Right cardiac atrium (tissue), 5 donors: ENCODE results near the gene NEU1. TPM values are rescaled to one million over a fixed set of nuclear protein-coding genes. Genes with fewer than 3 reads are reported as not detected.
"Not testable (repeated sequence)": the region's sequence is repeated elsewhere in the genome, so short reads cannot be mapped to it uniquely, and the experiment has no call there.

Experiments
- ATAC-seq, 2 donors: fragments of 200-7000 bp; cut with Tn5 transposase; one replicate each; pipeline versions ENCODE4 v1.8.0 to v1.9.1; 2020; ENCODE audit warnings: moderate library complexity in 2 of 2, mild to moderate bottlenecking in 1 of 2
- DNase-seq, 3 donors: peaks; one replicate each; pipeline ENCODE4 v3.0.0-alpha.2; 2020
- H3K27ac ChIP-seq: one replicate; pipeline ENCODE4 v1.5.1; 2013; ENCODE audit warnings: mild to moderate bottlenecking, low read length, control low read depth, moderate library complexity
- H3K27me3 ChIP-seq: one replicate; pipeline ENCODE4 v1.6.1; 2013; ENCODE audit not compliant: control insufficient read depth, insufficient read depth
- H3K4me1 ChIP-seq: one replicate; pipeline ENCODE4 v1.6.1; 2013; ENCODE audit warnings: low read length; ENCODE audit not compliant: control insufficient read depth, insufficient read depth
- H3K4me3 ChIP-seq: one replicate; pipeline ENCODE4 v1.5.1; 2013; ENCODE audit warnings: low read length, control low read depth
- H3K9me3 ChIP-seq: one replicate; pipeline ENCODE4 v1.6.1; 2013; ENCODE audit warnings: low read length; ENCODE audit not compliant: control insufficient read depth
- WGBS: extraction: QIAGEN DNeasy Blood & Tissue Kit; methylation state at CpG from one replicate; pipeline ENCODE4 v1.1.7; 2013; 5-methylcytosine and 5-hydroxymethylcytosine counted together
- intact Hi-C, 4 donors: fragments of 100-400 bp; cut with DNase I; formaldehyde crosslinking; loops; one replicate each; pipeline versions ENCODE4 v1.11.0 to v1.14.0; 2022 to 2023
- polyA plus RNA-seq: library from polyadenylated mRNA; stranded (reverse); fragments of 200-250 nt; gene quantifications from one replicate; pipeline ENCODE4 v1.2.3, GENCODE V29; 2013
- total RNA-seq, 4 donors: library from RNA; stranded (reverse); fragmentation: NEBNext Ultra II Directional; extraction: Animal tissue kit (Norgen Biotek cat#: 25700); gene quantifications; one replicate each; pipeline ENCODE4 v1.2.1, GENCODE V29; 2021
- donor health status: healthy with polysubstance abuse.
- donor health status: DM: no; HTN: yes; CAD: no.
- donor health status: DM: no; HTN: no; CAD: no.
- donor health status: DM: no; HTN: yes; CAD: no; lungs with severe emphysema.
- donor health status: DM: yes; HTN: yes; CAD: no.

Gene NEU1
- total and polyA plus RNA-seq, 5 donors: 18.5 to 28.2 (median 24.8) TPM

DNA sequence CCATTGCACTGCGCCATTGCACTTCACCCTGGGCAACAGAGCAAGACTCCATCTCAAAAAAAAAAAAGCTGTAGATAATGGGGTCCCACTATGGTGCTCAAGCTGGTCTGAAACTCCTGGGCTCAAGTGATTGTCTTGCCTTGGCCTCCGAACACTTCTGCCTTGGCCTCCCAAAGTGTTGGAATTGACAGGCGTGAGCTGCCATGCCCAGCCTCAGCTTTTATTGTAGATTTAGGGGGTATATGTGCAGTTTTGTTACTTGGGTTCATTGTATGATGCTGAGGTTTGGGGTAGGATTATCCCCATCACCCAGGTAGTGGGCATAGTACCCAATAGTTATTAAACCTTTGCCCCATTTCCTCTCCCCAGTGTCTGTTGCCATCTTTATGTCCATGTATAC, 23.7 kb downstream of the NEU1 start:
- Histone ChIP-seq H3K9me3 (no peaks in the 10 kb centered on the region), H3K4me3 (no peak overlapping the region), H3K27me3 (no peaks in the 10 kb centered on the region), H3K27ac (no peak overlapping the region), H3K4me1 (peaks cover 8% of the 10 kb centered on the region)
- 95% methylated on average over 3 of the region's 3 CpGs for WGBS
- intact Hi-C loops: loop anchor here in 2 of 4 donors (10.0 kb wide), 2 partner anchors 104 to 114 kb away; partner anchors contain the start of genes CLIC1 (in 1 of the 2), DDAH2 (in 1 of the 2), LY6G6C (in 1 of the 2) and MPIG6B (in 1 of the 2)
- ATAC-seq: no peak
- no peak for DNase-seq

DNA sequence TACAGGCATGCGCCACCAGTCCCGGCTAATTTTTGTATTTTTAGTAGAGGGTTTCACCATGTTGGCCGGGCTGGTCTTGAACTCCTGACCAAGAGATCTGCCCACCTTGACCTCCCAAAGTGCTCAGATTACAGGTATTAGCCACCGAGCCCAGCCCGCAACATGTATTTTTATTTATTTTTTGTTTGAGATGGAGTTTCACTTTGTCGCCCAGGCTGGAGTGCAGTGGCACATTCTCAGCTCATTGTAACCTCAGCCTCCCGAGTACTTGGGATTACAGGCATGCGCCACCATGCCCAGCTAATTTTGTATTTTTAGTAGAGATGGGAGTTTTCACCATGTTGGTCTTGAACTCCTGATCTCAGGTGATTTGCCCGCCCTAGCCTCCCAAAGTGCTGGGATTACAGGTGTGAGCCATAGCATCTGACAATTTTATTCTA, 24.5 kb downstream of the NEU1 start:
- not testable (repeated sequence) for H3K27ac ChIP-seq, ATAC-seq, H3K4me1 ChIP-seq, H3K27me3 ChIP-seq, H3K9me3 ChIP-seq, H3K4me3 ChIP-seq
- intact Hi-C loops: loop anchor here in 2 of 4 donors (10.0 kb wide), 2 partner anchors 103 to 113 kb away; partner anchors contain the start of genes CLIC1 (in 1 of the 2), DDAH2 (in 1 of the 2), LY6G6C (in 1 of the 2) and MPIG6B (in 1 of the 2)
- peak in 1 of 3 donors; percentile 16 for DNase-seq
- WGBS: 88% methylated on average over 9 of the region's 9 CpGs

DNA sequence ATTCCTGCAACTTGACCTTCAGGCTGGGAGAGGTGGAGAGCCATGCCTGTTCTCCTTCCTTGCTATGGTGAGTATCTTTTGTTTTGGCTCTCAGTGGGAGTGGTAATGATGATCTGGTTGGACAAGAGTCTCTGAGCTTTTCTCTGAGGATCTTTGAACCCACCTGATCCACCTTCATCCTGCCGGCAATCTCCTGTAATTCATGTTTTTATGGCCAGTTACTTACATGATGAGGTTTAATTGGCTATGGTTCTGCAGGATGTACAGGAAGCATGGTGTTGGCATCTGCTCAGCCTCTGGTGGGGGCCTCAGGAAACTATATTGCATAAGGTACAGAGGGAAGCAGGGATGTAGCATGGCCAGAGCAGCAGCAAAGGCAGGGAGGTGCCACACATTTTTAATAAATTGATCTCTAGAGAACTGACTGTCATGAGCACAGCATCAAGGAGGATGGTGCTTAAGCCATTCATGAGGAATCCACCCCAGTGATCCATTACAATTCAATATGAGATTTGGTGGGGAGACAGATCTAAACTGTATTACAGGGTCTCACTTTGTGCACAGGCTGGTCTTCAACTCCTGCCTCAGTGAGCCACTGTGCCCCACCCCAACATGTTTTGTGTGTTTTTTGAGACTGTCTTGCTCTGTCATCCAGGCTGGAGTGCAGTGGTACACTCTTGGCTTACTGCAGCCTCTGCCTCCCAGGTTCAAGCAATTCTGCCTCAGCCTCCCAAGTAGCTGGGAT, 25.1 kb downstream of the NEU1 start:
- DNase-seq (no peak), ATAC-seq (no peak)
- H3K4me1 ChIP-seq: peaks cover 8% of the 10 kb centered on the region
- H3K27ac ChIP-seq: no peak overlapping the region
- 31% methylated on average over 1 of the region's 1 CpG for WGBS
- H3K4me3 ChIP-seq: no peak overlapping the region
- H3K27me3 ChIP-seq: no peaks in the 10 kb centered on the region
- no peaks in the 10 kb centered on the region for H3K9me3 ChIP-seq
- intact Hi-C loops: loop anchor here in 2 of 4 donors (10.0 kb wide), 2 partner anchors 103 to 113 kb away; partner anchors contain the start of genes CLIC1 (in 1 of the 2), DDAH2 (in 1 of the 2), LY6G6C (in 1 of the 2) and MPIG6B (in 1 of the 2)

DNA sequence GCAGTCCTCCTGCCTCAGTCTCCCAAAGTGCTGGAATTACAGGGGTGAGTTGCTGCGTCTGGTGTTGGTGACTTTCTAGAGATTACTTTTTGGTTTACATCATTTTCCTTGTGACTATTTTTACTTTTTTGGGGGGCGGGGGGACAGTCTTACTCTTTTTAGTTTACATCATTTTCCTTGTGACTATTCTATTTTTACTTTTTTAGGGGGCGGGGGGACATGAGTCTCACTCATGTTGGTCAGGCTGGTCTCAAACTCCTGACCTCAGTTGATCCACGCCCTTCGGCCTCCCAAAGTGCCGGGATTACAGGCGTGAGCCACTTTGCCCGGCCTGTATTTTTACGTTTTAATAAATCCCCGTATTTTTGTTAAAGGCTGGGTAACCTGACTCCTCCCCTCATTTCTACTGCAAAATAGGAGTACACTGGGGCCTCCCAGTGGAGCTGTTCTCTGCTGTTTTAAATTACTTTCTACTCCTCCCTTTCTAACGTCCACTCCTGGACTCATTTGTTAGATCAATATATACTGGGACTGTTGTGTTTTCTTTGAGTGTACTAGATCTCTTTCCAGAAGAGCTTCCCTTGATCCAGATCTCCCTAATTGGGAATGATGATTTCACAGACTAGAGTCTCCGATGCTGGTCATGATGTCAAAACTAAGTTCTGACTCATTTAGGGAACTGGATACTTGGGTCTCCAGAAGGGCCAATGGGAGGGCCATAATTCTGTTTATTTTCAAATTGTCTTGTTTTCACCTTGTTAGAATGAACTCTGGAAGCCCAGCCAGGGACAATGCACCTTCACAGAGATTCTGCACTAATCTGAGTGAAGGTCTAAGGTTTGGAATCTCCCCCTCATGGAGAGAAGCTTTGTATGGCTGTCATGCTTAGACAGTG, 25.9 kb downstream of the NEU1 start:
- H3K4me1 ChIP-seq: peaks cover 8% of the 10 kb centered on the region

DNA sequence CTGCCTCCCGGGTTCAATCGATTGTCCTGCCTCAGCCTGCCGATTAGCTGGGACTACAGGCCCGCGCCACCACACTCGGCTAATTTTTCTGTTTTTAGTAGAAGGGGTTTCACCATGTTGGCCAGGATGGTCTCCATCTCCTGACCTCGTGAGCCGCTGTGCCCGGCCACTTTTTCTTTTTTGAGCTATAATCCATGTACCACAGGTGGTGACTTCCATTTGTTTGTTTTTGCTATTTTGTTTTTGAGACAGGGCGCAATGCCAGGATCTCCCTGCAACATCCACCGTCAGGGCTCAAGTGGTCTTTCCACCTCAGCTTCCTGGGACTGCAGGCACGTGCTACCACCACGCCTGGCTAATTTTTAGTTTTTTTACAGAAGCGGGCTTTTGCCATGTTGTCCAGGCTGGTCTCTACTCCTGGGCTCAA, 26.6 kb downstream of the NEU1 start:
- ATAC-seq (no peak), DNase-seq (no peak)
- no peaks in the 10 kb centered on the region for H3K27me3 ChIP-seq
- H3K9me3 ChIP-seq: no peaks in the 10 kb centered on the region
- H3K4me1 ChIP-seq: peaks cover 8% of the 10 kb centered on the region
- peak overlapping the region; percentile 98 for H3K4me3 ChIP-seq
- 16% methylated on average over 14 of the region's 14 CpGs for WGBS
- peak overlapping the region; percentile 70 for H3K27ac ChIP-seq
- intact Hi-C loops: loop anchor here in 2 of 4 donors (10.0 kb wide), 2 partner anchors 101 to 111 kb away; partner anchors contain the start of genes CLIC1 (in 1 of the 2), DDAH2 (in 1 of the 2), LY6G6C (in 1 of the 2) and MPIG6B (in 1 of the 2)

More for the DNA sequence above, 25.9 kb downstream of the NEU1 start:
- peak in 1 of 3 donors; percentile 21 for DNase-seq
- 22% methylated on average over 12 of the region's 12 CpGs for WGBS
- Histone ChIP-seq H3K27ac (peak overlapping the region; percentile 70), H3K9me3 (no peaks in the 10 kb centered on the region), H3K27me3 (no peaks in the 10 kb centered on the region), H3K4me3 (peak overlapping the region; percentile 98)
- intact Hi-C loops: loop anchor here in 2 of 4 donors (10.0 kb wide), 2 partner anchors 102 to 112 kb away; partner anchors contain the start of genes CLIC1 (in 1 of the 2), DDAH2 (in 1 of the 2), LY6G6C (in 1 of the 2) and MPIG6B (in 1 of the 2)
- no peak for ATAC-seq

DNA sequence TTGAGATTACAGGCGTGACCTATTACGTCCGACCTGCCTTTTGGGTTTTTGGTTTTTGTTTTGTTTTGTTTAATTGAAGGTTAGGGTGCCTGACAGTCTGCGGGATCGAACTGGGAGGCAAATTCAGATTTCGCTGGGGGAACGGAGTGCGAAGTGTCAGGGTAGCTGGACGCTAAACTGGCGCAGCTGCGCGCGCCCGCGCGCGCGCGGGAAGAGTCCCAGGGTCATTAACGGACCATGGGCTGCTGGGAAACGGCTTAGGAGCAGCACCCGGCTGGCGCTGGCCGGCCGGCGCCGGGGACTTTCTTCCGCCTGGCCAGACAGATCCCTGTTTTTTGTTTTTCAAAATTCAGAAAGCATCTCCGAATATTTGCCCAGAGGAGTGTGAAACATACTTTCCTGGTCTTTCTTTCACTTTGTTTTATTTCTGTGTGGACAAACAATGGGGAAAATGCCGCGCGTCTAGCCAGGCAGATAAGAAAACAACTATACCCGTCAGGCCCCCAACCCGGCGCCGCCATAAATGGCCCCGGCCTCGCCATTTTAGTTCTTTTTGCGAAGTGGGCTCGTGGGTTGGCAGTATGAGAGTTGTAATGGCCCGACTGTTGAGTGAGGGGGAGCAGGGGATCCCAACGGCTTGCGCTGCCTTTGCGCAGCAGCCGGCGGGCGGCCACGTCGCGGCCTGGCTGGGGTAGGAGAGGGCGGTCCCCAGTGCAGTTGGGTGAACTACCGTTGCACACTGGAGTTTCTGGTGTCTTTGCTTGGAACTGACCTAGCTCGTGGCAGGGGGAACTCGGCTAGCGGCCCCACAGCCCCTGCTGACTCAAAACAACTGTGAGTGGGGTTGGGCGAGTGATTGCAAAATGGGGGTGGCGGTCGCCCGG, 28.0 kb downstream of the NEU1 start:
- intact Hi-C loops: loop anchor here in 2 of 4 donors (10.0 kb wide), 2 partner anchors 100 to 110 kb away; partner anchors contain the start of genes CLIC1 (in 1 of the 2), DDAH2 (in 1 of the 2), LY6G6C (in 1 of the 2) and MPIG6B (in 1 of the 2)
- WGBS: under 1% methylated on average over 59 of the region's 59 CpGs
- Histone ChIP-seq H3K27ac (peak overlapping the region; percentile 99), H3K27me3 (no peaks in the 10 kb centered on the region), H3K9me3 (no peaks in the 10 kb centered on the region), H3K4me3 (peak overlapping the region; percentile 98), H3K4me1 (peaks cover 8% of the 10 kb centered on the region)
- DNase-seq: peak; percentile 88 to 96 (median 95)
- ATAC-seq: peak; percentile 93 to 94

DNA sequence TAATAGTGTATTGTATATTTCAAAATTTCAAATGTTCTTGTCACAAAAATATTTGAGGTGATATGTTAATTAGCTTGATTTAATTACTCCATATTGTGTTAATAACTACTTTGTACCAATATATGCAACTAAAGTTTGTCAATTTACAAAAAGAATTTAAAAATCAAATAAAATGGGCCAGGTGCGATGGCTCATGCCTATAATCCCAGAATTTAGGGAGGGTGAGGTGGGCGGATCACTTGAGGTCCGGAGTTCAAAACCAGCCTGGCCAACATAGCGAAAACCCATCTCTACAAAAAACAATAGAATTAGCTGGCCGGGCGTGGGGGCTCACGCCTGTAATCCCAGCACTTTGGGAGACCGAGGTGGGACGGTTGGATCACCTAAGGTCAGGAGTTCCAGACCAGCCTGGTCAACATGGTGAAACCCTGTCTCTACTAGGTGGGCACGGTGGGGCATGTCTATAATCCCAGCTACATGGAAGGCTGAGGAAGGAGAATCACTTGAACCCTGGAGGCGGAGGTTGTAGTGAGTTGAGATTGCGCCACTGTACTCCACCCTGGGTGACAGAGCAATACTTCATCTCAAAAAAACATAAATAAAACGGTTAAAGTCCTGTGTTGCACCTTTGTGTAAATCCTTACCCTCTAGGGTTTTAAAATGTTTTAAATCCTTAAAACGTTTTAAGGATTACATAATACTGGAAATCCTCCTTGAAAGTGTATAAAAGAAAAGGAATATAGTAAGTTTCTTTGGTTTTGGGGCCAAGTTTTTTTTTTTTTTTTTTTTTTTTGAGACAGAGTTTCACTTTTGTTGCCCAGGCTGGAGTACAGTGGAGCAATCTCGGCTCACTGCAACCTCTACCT, 31.0 kb downstream of the NEU1 start:
- Histone ChIP-seq H3K27ac (no peak overlapping the region), H3K4me1 (no peaks in the 10 kb centered on the region), H3K9me3 (no peaks in the 10 kb centered on the region), H3K27me3 (no peaks in the 10 kb centered on the region), H3K4me3 (peak overlapping the region; percentile 96)
- 85% methylated on average over 15 of the region's 15 CpGs for WGBS
- ATAC-seq: no peak
- DNase-seq: peak in 1 of 3 donors; percentile 23
- intact Hi-C loops: loop anchor here in 3 of 4 donors (2.0 to 10.0 kb wide), 3 partner anchors 97 to 151 kb away; partner anchors contain the start of genes CLIC1 (in 1 of the 3), DDAH2 (in 1 of the 3), LY6G5C (in 1 of the 3) and LY6G6C (in 1 of the 3)

DNA sequence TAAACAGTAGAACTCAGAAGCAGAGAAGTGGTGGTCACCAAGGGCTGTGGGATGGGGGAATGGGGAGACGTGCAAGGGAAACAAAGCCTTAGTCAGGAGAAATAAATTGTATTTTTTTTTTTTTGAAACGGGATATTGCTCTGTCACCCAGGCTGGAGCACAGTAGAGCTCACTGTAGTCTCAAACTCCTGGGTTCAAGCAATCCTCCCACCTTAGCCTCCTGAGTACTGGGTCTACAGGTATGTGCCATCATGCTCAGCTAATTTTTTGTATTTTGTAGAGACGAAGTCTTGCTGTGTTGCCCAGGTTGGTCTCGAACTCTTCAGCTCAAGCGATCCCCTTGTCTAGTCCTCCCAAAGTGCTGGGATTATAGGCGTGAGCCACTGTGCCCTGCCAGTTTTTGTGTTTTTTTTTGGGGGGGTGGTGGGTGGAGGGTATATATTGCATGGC, 31.7 kb downstream of the NEU1 start:
- H3K27me3 ChIP-seq: no peaks in the 10 kb centered on the region
- intact Hi-C loops: loop anchor here in 3 of 4 donors (2.0 to 10.0 kb wide), 3 partner anchors 96 to 150 kb away; partner anchors contain the start of genes CLIC1 (in 1 of the 3), DDAH2 (in 1 of the 3), LY6G5C (in 1 of the 3) and LY6G6C (in 1 of the 3)
- no peaks in the 10 kb centered on the region for H3K9me3 ChIP-seq
- no peak overlapping the region for H3K27ac ChIP-seq
- peak overlapping the region; percentile 96 for H3K4me3 ChIP-seq
- peak in 1 of 3 donors; percentile 3 for DNase-seq
- peaks cover 4% of the 10 kb centered on the region for H3K4me1 ChIP-seq
- no peak for ATAC-seq
- 53% methylated on average over 6 of the region's 6 CpGs for WGBS
